GM18858 (cell line): ENCODE results near the gene GEMIN2.
"Not testable (repeated sequence)": the region's sequence is repeated elsewhere in the genome, so short reads cannot be mapped to it uniquely, and the experiment has no call there.

ENCODE experiments used
- ATAC-seq: cut with Tn5 transposase; IDR thresholded peaks from one replicate; pipeline ENCODE4 v1.9.1; 2021; ENCODE audit not compliant: unreplicated experiment

Gene GEMIN2

DNA sequence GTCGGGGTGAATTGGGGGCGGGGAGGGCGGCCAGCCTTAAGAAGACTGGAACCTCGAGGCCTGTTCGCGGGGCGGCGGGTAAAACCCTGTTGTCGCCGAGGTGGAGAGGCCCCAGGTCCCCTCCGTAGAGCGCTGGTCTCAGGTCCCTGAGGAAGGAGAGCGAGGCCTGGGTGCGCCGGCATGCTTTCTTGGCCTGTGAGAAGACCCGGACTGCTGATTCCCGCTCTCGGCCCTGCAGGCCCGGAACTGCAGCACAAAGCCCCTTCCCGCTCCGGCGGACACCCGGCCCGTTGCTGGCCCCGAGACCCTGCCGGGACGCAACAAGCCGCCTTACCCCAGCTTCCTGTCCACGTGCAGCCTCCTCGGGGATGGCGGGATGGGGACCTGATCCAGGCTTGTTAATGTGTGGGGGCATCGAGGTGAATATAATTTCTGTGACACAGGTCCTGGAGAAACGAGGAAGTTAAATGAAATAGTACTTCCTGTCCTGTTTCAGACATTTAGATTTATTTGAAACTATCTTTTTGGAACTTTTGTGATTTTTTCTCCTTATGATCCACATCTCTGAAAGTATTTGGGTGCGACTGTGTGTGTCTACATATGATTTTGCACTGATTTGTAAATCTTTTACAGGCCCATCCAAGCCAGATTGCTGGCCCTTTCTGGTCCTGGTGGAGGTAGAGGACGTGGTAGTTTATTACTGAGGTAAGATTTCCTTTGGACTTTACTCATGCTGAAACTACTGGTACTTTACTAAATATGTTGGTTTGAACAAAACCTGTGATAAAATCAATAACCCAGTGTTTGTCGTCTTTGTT, 61.5 kb downstream of the GEMIN2 start:
- no peak for ATAC-seq

DNA sequence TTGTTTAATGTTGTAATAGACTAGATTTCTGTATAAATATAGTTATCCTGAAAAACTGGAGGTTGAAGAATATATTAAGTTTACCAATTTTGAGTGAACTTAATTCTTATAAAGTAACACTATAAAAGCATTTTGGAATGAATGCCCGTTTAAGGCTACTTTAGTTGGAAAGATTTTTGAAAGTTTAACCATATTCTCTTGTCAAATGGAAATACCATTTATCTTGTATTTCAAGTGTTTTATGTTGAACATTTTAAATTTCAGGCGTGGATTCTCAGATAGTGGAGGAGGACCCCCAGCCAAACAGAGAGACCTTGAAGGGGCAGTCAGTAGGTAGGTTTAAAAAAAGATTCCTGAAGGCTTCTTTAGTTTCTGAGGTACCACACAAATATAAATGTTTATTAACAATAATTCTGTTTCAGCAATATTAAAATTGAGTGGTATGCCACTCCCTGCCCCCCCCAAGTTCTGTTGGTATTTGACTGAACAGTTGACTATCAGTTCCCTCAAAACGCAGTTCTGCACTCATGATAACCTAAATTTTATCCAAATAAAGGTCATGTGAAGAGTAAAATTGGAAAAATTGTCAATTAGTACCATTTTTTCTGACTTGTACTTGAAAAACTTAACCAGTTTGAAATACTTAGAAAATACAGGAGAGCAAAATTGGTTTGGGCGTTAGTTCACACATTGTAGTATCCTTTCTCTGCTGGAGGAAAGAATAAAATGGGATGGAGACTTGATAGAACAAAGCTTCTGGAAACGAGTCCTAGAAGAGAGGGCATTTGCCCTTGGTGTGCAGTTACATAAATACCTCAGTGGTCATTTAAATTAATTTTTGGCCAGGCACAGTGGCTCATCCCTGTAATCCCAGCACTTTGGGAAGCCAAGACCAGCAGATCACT, 62.4 kb downstream of the GEMIN2 start:
- ATAC-seq = no peak

GRCh38 chr14:39177168-39177545, 63.0 kb downstream of the GEMIN2 start:
- ATAC-seq = no peak

- ATAC-seq = no peak
These were observed 64.9 kb downstream of the GEMIN2 start for GRCh38 chr14:39179042-39179441.

DNA sequence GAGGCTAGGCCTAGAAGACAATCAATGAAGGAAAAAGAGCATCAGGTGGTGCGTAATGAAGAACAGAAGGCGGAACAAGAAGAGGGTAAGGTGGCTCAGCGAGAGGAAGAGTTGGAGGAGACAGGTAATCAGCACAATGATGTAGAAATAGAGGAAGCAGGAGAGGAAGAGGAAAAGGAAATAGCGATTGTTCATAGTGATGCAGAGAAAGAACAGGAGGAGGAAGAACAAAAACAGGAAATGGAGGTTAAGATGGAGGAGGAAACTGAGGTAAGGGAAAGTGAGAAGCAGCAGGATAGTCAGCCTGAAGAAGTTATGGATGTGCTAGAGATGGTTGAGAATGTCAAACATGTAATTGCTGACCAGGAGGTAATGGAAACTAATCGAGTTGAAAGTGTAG, 66.4 kb downstream of the GEMIN2 start:
- ATAC-seq = no peak

DNA sequence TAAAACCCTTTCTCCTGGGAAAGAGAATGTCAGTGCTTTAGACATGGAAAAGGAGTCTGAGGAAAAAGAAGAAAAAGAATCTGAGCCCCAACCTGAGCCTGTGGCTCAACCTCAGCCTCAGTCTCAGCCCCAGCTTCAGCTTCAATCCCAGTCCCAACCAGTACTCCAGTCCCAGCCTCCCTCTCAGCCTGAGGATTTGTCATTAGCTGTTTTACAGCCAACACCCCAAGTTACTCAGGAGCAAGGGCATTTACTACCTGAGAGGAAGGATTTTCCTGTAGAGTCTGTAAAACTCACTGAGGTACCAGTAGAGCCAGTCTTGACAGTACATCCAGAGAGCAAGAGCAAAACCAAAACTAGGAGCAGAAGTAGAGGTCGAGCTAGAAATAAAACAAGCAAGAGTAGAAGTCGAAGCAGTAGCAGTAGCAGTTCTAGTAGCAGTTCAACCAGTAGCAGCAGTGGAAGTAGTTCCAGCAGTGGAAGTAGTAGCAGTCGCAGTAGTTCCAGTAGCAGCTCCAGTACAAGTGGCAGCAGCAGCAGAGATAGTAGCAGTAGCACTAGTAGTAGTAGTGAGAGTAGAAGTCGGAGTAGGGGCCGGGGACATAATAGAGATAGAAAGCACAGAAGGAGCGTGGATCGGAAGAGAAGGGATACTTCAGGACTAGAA, 67.0 kb downstream of the GEMIN2 start:
- ATAC-seq = no peak

GRCh38 chr14:39181693-39182047, 67.5 kb downstream of the GEMIN2 start:
- no peak for ATAC-seq

GRCh38 chr14:39182770-39183684, 68.9 kb downstream of the GEMIN2 start:
- no peak for ATAC-seq

GRCh38 chr14:39183685-39184003, 69.5 kb downstream of the GEMIN2 start:
- ATAC-seq = not testable (repeated sequence)

- no peak for ATAC-seq
These were observed 70.6 kb downstream of the GEMIN2 start for GRCh38 chr14:39184628-39185255.

- no peak for ATAC-seq
These were observed 71.3 kb downstream of the GEMIN2 start for GRCh38 chr14:39185256-39186049.
